Natural killer cell (primary cell): ENCODE results near the gene TMEM259. TPM values are rescaled to one million over a fixed set of nuclear protein-coding genes. Genes with fewer than 3 reads are reported as not detected.

Experiments
- ATAC-seq, 3 donors: fragments of 150-1000 bp in 2 of 3; fragments of 200-7000 bp in 1 of 3; cut with Tn5 transposase; 1 replicate in 1 of 3; 2 replicates in 2 of 3; pipeline ENCODE4 v1.10.0; 2021; ENCODE audit warnings: mild to moderate bottlenecking in 2 of 3, moderate library complexity in 2 of 3
- DNase-seq, 2 donors: peaks; one replicate each; pipeline versions ENCODE4 v3.0.0 to v3.0.0-alpha.2; 2013 to 2021; ENCODE audit warnings: mixed read lengths in 1 of 2
- H3K27ac ChIP-seq: one replicate; pipeline ENCODE4 v1.5.1; 2013; ENCODE audit warnings: mild to moderate bottlenecking, low read length
- H3K27me3 ChIP-seq: one replicate; pipeline ENCODE4 v1.6.1; 2013; ENCODE audit warnings: low read length; ENCODE audit not compliant: control insufficient read depth, insufficient read depth
- H3K36me3 ChIP-seq: one replicate; pipeline ENCODE4 v1.6.1; 2013; ENCODE audit warnings: low read length; ENCODE audit not compliant: control insufficient read depth, insufficient read depth
- H3K4me1 ChIP-seq: one replicate; pipeline ENCODE4 v1.6.1; 2013; ENCODE audit warnings: low read length; ENCODE audit not compliant: control insufficient read depth, insufficient read depth
- H3K4me3 ChIP-seq: one replicate; pipeline ENCODE4 v1.5.1; 2013; ENCODE audit warnings: low read length
- H3K9me3 ChIP-seq: one replicate; pipeline ENCODE4 v1.6.1; 2013; ENCODE audit warnings: low read length; ENCODE audit not compliant: control insufficient read depth, insufficient read depth
- H3K27ac Mint-ChIP-seq, 2 donors: one replicate each; pipeline ENCODE4 v1.8.0; 2022; ENCODE audit warnings: mild to moderate bottlenecking in 2 of 2, mixed read lengths in 2 of 2, moderate library complexity in 1 of 2
- H3K27me3 Mint-ChIP-seq, 2 donors: one replicate each; pipeline ENCODE4 v1.8.0; 2022; ENCODE audit warnings: low read depth in 2 of 2, mixed read lengths in 2 of 2
- H3K36me3 Mint-ChIP-seq: one replicate; pipeline ENCODE4 v1.8.0; 2022; ENCODE audit warnings: mixed read lengths
- H3K4me1 Mint-ChIP-seq, 2 donors: one replicate each; pipeline ENCODE4 v1.8.0; 2022; ENCODE audit warnings: mixed read lengths in 2 of 2
- H3K4me3 Mint-ChIP-seq: one replicate; pipeline ENCODE4 v1.8.0; 2022; ENCODE audit warnings: mild to moderate bottlenecking, moderate library complexity, mixed read lengths
- H3K9me3 Mint-ChIP-seq, 2 donors: one replicate each; pipeline ENCODE4 v1.8.0; 2022; ENCODE audit warnings: mixed read lengths in 2 of 2
- WGBS: methylation state at CpG from one replicate; pipeline ENCODE4 v1.1.7; 2013; ENCODE audit warnings: missing lambda C conversion rate; ENCODE audit not compliant: insufficient coverage; 5-methylcytosine and 5-hydroxymethylcytosine counted together
- intact Hi-C: fragments of 100-400 bp; cut with micrococcal nuclease; formaldehyde crosslinking; loops from one replicate; pipeline ENCODE4 v1.14.2; 2022
- total RNA-seq, 4 donors: library from RNA; stranded (reverse); fragments of 120-200 nt in 1 of 4; gene quantifications; one replicate each; pipeline versions ENCODE4 v1.2.3 to v1.2.4, GENCODE V29; 2013 to 2022
- TF ChIP-seq, protein P1 (sequence below): fragments of 200-600 bp; IDR thresholded peaks from one replicate; pipeline ENCODE4 v1.8.0; 2022; ENCODE audit warnings: antibody characterized with exemption

The TMEM259 gene
- total RNA-seq, 3 donors from 2014 or later (not counting 1 experiment from before 2014, with no cell fraction given): 310 to 354 (median 317) TPM

DNA sequence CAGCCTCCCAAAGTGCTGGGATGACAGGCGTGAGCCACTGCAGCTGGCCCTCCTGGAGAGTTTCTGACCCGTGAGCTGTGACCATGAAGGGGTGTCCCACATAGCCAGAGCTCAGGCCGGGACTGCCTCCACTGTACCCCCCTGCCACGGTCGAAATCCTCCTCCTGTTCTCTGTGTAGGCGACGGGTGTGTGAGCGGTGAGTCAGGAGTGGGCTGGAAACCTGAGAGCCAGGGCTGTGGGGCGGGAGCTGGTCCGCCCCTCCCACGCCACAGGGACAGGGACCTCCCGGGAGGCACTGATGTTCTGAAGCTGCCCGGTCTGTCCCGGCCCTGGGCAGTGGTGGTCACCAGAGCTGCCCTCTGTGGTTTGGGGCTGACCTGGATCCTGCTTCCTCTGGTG, 32.8 kb downstream of the TMEM259 start:
- 81% methylated on average over 14 of the region's 14 CpGs for WGBS
- no peaks in the 10 kb centered on the region for H3K9me3 Mint-ChIP-seq

GRCh38 chr19:986083-986482, 34.8 kb downstream of the TMEM259 start:
- no peak overlapping the region for H3K27ac ChIP-seq
- Mint-ChIP-seq H3K4me3 (no peak overlapping the region), H3K9me3 (no peaks in the 10 kb centered on the region), H3K36me3 (no peaks in the 10 kb centered on the region), H3K27me3 (no peaks in the 10 kb centered on the region), H3K27ac (no peak overlapping the region), H3K4me1 (peaks cover 13 to 22% of the 10 kb centered on the region in 2 donors)
- no peak for DNase-seq
- intact Hi-C loops: loop anchor here (10.0 kb wide), 1 partner anchor 211 kb away; no protein-coding TSS in a partner anchor
- H3K9me3 ChIP-seq: no peaks in the 10 kb centered on the region
- no peaks in the 10 kb centered on the region for H3K27me3 ChIP-seq
- TF ChIP-seq, protein P1, sequence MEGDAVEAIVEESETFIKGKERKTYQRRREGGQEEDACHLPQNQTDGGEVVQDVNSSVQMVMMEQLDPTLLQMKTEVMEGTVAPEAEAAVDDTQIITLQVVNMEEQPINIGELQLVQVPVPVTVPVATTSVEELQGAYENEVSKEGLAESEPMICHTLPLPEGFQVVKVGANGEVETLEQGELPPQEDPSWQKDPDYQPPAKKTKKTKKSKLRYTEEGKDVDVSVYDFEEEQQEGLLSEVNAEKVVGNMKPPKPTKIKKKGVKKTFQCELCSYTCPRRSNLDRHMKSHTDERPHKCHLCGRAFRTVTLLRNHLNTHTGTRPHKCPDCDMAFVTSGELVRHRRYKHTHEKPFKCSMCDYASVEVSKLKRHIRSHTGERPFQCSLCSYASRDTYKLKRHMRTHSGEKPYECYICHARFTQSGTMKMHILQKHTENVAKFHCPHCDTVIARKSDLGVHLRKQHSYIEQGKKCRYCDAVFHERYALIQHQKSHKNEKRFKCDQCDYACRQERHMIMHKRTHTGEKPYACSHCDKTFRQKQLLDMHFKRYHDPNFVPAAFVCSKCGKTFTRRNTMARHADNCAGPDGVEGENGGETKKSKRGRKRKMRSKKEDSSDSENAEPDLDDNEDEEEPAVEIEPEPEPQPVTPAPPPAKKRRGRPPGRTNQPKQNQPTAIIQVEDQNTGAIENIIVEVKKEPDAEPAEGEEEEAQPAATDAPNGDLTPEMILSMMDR: no peak
- H3K4me3 ChIP-seq: no peak overlapping the region
- peaks cover 44% of the 10 kb centered on the region for H3K4me1 ChIP-seq
- peaks cover 13% of the 10 kb centered on the region for H3K36me3 ChIP-seq
- WGBS: 97% methylated on average over 14 of the region's 14 CpGs
- no peak for ATAC-seq

More for the DNA sequence above, 32.8 kb downstream of the TMEM259 start:
- Histone ChIP-seq H3K4me1 (peaks cover 35% of the 10 kb centered on the region), H3K27me3 (no peaks in the 10 kb centered on the region), H3K9me3 (no peaks in the 10 kb centered on the region), H3K36me3 (peaks cover 16% of the 10 kb centered on the region), H3K4me3 (no peak overlapping the region), H3K27ac (no peak overlapping the region)
- no peaks in the 10 kb centered on the region for H3K27me3 Mint-ChIP-seq
- no peaks in the 10 kb centered on the region for H3K36me3 Mint-ChIP-seq
- no peak overlapping the region for H3K27ac Mint-ChIP-seq
- no peak overlapping the region for H3K4me3 Mint-ChIP-seq
- ATAC-seq (no peak), DNase-seq (no peak)
- intact Hi-C loops: loop anchor here (10.0 kb wide), 1 partner anchor 213 kb away; no protein-coding TSS in a partner anchor
- H3K4me1 Mint-ChIP-seq: peaks cover 13 to 22% of the 10 kb centered on the region in 2 donors
- TF ChIP-seq, protein P1: no peak

DNA sequence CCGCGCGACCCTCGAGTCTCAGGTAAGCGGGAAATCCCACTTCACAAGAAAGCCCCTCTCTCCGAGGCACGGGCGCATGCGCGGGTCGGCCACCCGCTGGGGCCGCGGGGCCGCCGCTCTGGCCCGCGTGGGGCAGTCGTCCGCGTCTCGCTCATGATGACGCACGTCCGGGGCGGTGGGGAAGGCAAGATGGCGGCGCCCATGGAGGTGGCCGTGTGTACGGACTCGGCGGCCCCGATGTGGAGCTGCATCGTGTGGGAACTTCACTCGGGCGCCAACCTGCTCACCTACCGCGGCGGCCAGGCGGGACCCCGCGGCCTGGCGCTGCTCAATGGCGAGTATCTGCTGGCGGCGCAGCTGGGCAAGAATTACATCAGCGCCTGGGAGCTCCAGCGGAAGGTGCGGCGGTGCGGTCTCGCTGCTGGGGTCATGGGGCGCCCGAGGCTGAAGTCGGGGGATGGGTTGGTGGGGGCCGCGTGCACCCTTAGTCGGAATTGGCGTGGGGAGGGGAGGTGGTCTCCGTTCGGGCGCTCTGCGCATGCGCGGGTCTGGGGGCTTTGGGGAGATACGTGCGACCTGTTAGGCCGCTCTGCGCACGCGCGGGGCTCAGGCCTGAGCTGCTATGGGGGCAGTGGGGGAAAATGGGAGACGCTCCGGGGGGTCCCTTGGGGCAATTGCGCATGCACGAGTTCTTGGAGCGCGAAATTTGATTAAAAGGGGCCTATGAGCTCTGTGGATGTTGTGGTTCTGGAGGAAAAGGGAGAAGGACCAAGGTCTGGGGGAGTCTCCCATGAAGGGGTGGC, 36.6 kb downstream of the TMEM259 start, which contains the start of gene WDR18:
Gene WDR18 (plus strand): TSS at position 181 of the 803 bp plus-strand sequence. CDS start 9 bp downstream, at position 190.
- peaks cover 39% of the 10 kb centered on the region for H3K4me1 ChIP-seq
- peak; percentile 92 to 94 (median 93) for ATAC-seq

More for the DNA sequence above, 36.6 kb downstream of the TMEM259 start, which contains the start of gene WDR18:
- Histone ChIP-seq H3K36me3 (peaks cover 13% of the 10 kb centered on the region), H3K9me3 (no peaks in the 10 kb centered on the region), H3K27me3 (no peaks in the 10 kb centered on the region), H3K27ac (peak within 1 kb of the TSS; percentile 88), H3K4me3 (peak within 1 kb of the TSS; percentile 97)
- no peaks in the 10 kb centered on the region for H3K36me3 Mint-ChIP-seq
- H3K4me1 Mint-ChIP-seq: peaks cover 13 to 22% of the 10 kb centered on the region in 2 donors
- peak; percentile 90 to 94 for DNase-seq
- intact Hi-C loops: loop anchor here (5.0 to 10.0 kb wide), 2 partner anchors 122 to 210 kb away; no protein-coding TSS in a partner anchor
- H3K27ac Mint-ChIP-seq: peak within 1 kb of the TSS; percentile 83 to 94
- TF ChIP-seq, protein P1: no peak
- H3K27me3 Mint-ChIP-seq: no peaks in the 10 kb centered on the region
- peak within 1 kb of the TSS; percentile 97 for H3K4me3 Mint-ChIP-seq
- under 1% methylated on average over 78 of the region's 78 CpGs for WGBS
- H3K9me3 Mint-ChIP-seq: no peaks in the 10 kb centered on the region
